Prostate gland (tissue), 2 donors: Measurements from ENCODE around the gene ZNF557.
"Not testable (repeated sequence)": the region's sequence is repeated elsewhere in the genome, so short reads cannot be mapped to it uniquely, and the experiment has no call there.

Experiments used
- CTCF ChIP-seq, 4 experiments: fragments of 200-600 bp in 2 of 4; fragments of 450-650 bp in 2 of 4; sonication (generic) in 2 of 4; IDR thresholded peaks; 1 replicate in 3 of 4; 2 replicates in 1 of 4; pipeline ENCODE4 v1.5.1; 2016 to 2019; ENCODE audit warnings: antibody characterized with exemption in 4 of 4, mild to moderate bottlenecking in 2 of 4, moderate library complexity in 2 of 4
- POLR2A ChIP-seq: fragments of 450-650 bp; IDR thresholded peaks from one replicate; pipeline ENCODE4 v1.6.1; 2016; ENCODE audit warnings: antibody characterized with exemption, mild to moderate bottlenecking
- POLR2AphosphoS5 ChIP-seq: sonication (generic); formaldehyde crosslinking; IDR thresholded peaks from one replicate; pipeline ENCODE4 v1.6.1; 2017; ENCODE audit warnings: antibody characterized with exemption

GRCh38 chr19:7059977-7060376, 9.5 kb upstream of the ZNF557 start:
- TF ChIP-seq CTCF (IDR thresholded peaks at IDR 0.05); POLR2A; POLR2AphosphoS5: not testable (repeated sequence)
